K562 (cell line): ENCODE data around the gene MYO1A. TPM values are rescaled to one million over a fixed set of nuclear protein-coding genes. Genes with fewer than 3 reads are reported as not detected.

ENCODE experiments used
- BDP1 ChIP-seq: IDR thresholded peaks from 3 replicates; pipeline ENCODE4 v1.6.1; 2011; ENCODE audit not compliant: insufficient read length, insufficient read depth
- CBFB ChIP-seq: sonication (generic); formaldehyde crosslinking; IDR thresholded peaks from 2 replicates; pipeline ENCODE4 v1.4.0; 2020; ENCODE audit warnings: mild to moderate bottlenecking, missing genetic modification reagents
- CREM ChIP-seq: IDR thresholded peaks from 2 replicates; pipeline ENCODE4 v1.6.1; 2014; ENCODE audit warnings: antibody characterized with exemption, low read depth
- GTF2A2 ChIP-seq: IDR thresholded peaks from 2 replicates; pipeline ENCODE4 v1.6.1; 2016; ENCODE audit warnings: mild to moderate bottlenecking, missing genetic modification characterization, missing compliant biosample characterization
- MCM5 ChIP-seq: fragments of 450-650 bp; IDR thresholded peaks from 2 replicates; pipeline ENCODE4 v1.6.1; 2016; ENCODE audit warnings: low read depth
- NCOA1 ChIP-seq: fragments of 450-650 bp; IDR thresholded peaks from 2 replicates; pipeline ENCODE4 v1.6.1; 2016; ENCODE audit warnings: low read depth
- NCOA6 ChIP-seq: fragments of 450-650 bp; IDR thresholded peaks from 2 replicates; pipeline ENCODE4 v1.6.1; 2017; ENCODE audit warnings: mild to moderate bottlenecking
- NFYB ChIP-seq: IDR thresholded peaks from 2 replicates; pipeline ENCODE4 v1.6.1; 2011; ENCODE audit warnings: mild to moderate bottlenecking, moderate library complexity; ENCODE audit not compliant: insufficient read length; ENCODE audit errors: extremely low read depth
- NUFIP1 ChIP-seq: fragments of 450-650 bp; IDR thresholded peaks from 2 replicates; pipeline ENCODE4 v1.6.1; 2018; ENCODE audit not compliant: partially characterized antibody
- RAD21 ChIP-seq, 2 experiments: fragments of 250-450 bp in 1 of 2; fragments of 450-650 bp in 1 of 2; sonication (Bioruptor Pico) in 1 of 2; formaldehyde crosslinking in 1 of 2; IDR thresholded peaks in 1 of 2; conservative IDR thresholded peaks in 1 of 2; 2 replicates each; pipeline versions ENCODE4 v1.4.0 to v1.8.0; 2020 to 2022; ENCODE audit warnings: mild to moderate bottlenecking in 2 of 2, moderate library complexity in 1 of 2
- RBM22 ChIP-seq: fragments of 200-400 bp; formaldehyde crosslinking; IDR thresholded peaks from 2 replicates; pipeline ENCODE4 v1.6.1; 2018; ENCODE audit warnings: low read length, low read depth; ENCODE audit not compliant: poor library complexity, severe bottlenecking
- SMAD1 ChIP-seq: fragments of 150-350 bp; IDR thresholded peaks from 2 replicates; pipeline ENCODE4 v1.6.1; 2014; ENCODE audit warnings: low read length, low read depth; ENCODE audit not compliant: partially characterized antibody
- SMAD3 ChIP-seq: fragments of 450-650 bp; formaldehyde crosslinking; conservative IDR thresholded peaks from 2 replicates; pipeline ENCODE4 v1.4.0; 2020; ENCODE audit warnings: mild to moderate bottlenecking
- ZNF561 ChIP-seq: fragments of 450-650 bp; formaldehyde crosslinking; conservative IDR thresholded peaks from 2 replicates; pipeline ENCODE4 v1.4.0; 2020; ENCODE audit warnings: mild to moderate bottlenecking, moderate library complexity
- ZNF75A ChIP-seq: fragments of 450-650 bp; formaldehyde crosslinking; IDR thresholded peaks from 2 replicates; pipeline ENCODE4 v1.4.0; 2020; ENCODE audit warnings: mild to moderate bottlenecking
- polyA plus RNA-seq, 8 experiments: library from polyadenylated mRNA; depleted of rRNA in 4 of 8; stranded (reverse) in 5 of 8; unstranded in 3 of 8; fragments of >200 nt; fragmentation: Nextera tagmentation in 2 of 8; fragmentation: Illumina TruSeq in 1 of 8; extraction: Ambion mirVana in 2 of 8; extraction: Trizol in 1 of 8; gene quantifications; 2 replicates each; pipeline versions ENCODE4 v1.2.1 to v1.2.3, GENCODE V29; 2011 to 2014; ENCODE audit warnings: inconsistent platforms in 1 of 8, missing spikeins in 1 of 8
- total RNA-seq, 7 experiments: library from RNA; depleted of rRNA in 6 of 7; stranded (reverse); fragments of >200 nt in 6 of 7; fragmentation: Illumina TruSeq in 2 of 7; extraction: Trizol in 2 of 7; gene quantifications; 2 replicates each; pipeline versions ENCODE4 v1.2.1 to v1.2.3, GENCODE V29; 2011 to 2021; ENCODE audit warnings: low replicate concordance in 1 of 7
- TF ChIP-seq, protein P1 (sequence below): sonication (generic); formaldehyde crosslinking; IDR thresholded peaks from 2 replicates; pipeline ENCODE4 v1.8.0; 2022; ENCODE audit warnings: mild to moderate bottlenecking, missing genetic modification reagents, borderline replicate concordance
- TF ChIP-seq, protein P2 (sequence below), 2 experiments: fragments of 450-650 bp in 1 of 2; sonication (generic) in 1 of 2; formaldehyde crosslinking in 1 of 2; IDR thresholded peaks; 2 replicates each; pipeline versions ENCODE4 v1.7.1 to v1.9.0; 2016 to 2022; ENCODE audit warnings: inconsistent platforms in 1 of 2, mild to moderate bottlenecking in 1 of 2, missing genetic modification reagents in 1 of 2

The MYO1A gene
- total and polyA plus RNA-seq, 9 of the 15 experiments (the other 6 are each of a cell fraction or from before 2014, with no cell fraction given), result 0.03 to 0.29 (median 0.14) TPM; not detected in 2

DNA sequence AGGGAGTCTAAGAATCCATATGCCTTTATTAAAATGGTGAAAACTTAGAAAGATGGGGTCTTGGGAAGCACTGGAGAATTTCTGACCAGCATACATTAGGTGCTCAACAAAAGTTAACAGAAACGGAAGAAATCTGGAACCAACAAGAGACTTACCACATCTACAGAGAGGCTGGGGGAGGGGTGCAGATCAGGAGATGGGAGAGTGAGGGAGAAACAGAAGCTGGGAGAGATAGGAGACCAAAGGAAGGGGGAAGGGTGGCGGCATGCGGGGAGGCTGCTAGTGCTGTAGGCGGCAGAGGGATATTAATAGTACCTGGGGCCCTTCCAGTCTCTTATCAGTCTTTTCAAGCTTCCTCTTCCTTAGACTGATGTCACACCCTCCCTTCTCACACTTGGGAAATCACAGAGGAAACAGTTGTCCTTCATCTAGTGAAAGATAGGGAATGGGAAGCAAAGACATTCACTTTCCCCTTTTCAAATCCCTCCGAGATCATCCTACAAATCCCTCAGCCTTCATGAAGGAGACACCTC, 61.7 kb downstream of the MYO1A start (continued):
- TF ChIP-seq NUFIP1 (peak; percentile 81), GTF2A2 (tag) (no peak), CBFB (CRISPR knock-in tag) (no peak), SMAD1 (peak; percentile 64), BDP1 (no peak), RBM22 (no peak), ZNF561 (CRISPR knock-in tag) (no peak), CREM (peak; percentile 87), RAD21 (CRISPR knock-in tag; conservative IDR thresholded peaks at IDR 0.05 in 1 of 2, IDR thresholded peaks at IDR 0.05 in 1 of 2) (peak; percentile 33 to 40), NFYB (no peak), SMAD3 (peak; percentile 82; the same call in 1 of the 2 replicates), ZNF75A (no peak), NCOA1 (peak; percentile 96), NCOA6 (peak; percentile 86), MCM5 (no peak)
- TF ChIP-seq, protein P1, sequence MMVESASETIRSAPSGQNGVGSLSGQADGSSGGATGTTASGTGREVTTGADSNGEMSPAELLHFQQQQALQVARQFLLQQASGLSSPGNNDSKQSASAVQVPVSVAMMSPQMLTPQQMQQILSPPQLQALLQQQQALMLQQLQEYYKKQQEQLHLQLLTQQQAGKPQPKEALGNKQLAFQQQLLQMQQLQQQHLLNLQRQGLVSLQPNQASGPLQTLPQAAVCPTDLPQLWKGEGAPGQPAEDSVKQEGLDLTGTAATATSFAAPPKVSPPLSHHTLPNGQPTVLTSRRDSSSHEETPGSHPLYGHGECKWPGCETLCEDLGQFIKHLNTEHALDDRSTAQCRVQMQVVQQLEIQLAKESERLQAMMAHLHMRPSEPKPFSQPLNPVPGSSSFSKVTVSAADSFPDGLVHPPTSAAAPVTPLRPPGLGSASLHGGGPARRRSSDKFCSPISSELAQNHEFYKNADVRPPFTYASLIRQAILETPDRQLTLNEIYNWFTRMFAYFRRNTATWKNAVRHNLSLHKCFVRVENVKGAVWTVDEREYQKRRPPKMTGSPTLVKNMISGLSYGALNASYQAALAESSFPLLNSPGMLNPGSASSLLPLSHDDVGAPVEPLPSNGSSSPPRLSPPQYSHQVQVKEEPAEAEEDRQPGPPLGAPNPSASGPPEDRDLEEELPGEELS (CRISPR knock-in tag), result no peak
- TF ChIP-seq, protein P2, sequence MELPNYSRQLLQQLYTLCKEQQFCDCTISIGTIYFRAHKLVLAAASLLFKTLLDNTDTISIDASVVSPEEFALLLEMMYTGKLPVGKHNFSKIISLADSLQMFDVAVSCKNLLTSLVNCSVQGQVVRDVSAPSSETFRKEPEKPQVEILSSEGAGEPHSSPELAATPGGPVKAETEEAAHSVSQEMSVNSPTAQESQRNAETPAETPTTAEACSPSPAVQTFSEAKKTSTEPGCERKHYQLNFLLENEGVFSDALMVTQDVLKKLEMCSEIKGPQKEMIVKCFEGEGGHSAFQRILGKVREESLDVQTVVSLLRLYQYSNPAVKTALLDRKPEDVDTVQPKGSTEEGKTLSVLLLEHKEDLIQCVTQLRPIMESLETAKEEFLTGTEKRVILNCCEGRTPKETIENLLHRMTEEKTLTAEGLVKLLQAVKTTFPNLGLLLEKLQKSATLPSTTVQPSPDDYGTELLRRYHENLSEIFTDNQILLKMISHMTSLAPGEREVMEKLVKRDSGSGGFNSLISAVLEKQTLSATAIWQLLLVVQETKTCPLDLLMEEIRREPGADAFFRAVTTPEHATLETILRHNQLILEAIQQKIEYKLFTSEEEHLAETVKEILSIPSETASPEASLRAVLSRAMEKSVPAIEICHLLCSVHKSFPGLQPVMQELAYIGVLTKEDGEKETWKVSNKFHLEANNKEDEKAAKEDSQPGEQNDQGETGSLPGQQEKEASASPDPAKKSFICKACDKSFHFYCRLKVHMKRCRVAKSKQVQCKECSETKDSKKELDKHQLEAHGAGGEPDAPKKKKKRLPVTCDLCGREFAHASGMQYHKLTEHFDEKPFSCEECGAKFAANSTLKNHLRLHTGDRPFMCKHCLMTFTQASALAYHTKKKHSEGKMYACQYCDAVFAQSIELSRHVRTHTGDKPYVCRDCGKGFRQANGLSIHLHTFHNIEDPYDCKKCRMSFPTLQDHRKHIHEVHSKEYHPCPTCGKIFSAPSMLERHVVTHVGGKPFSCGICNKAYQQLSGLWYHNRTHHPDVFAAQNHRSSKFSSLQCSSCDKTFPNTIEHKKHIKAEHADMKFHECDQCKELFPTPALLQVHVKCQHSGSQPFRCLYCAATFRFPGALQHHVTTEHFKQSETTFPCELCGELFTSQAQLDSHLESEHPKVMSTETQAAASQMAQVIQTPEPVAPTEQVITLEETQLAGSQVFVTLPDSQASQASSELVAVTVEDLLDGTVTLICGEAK (IDR thresholded peaks at IDR 0.05), result peak; percentile 44; the same call in 1 of the 2 replicates
- TF ChIP-seq, protein P2 (CRISPR knock-in tag; IDR thresholded peaks at IDR 0.05), result no peak
